ENCODE measurements around the gene TXNDC16.
"Not testable (repeated sequence)": the region's sequence is repeated elsewhere in the genome, so short reads cannot be mapped to it uniquely, and the experiment has no call there.

TXNDC16 gene

GRCh38 chr14:52545584-52546317 is 6.6 kb downstream of the TXNDC16 start:
- DNase-seq (ENCODE audit: low read depth): no peak

GRCh38 chr14:52538623-52539022 is 13.7 kb downstream of the TXNDC16 start:
- DNase-seq (ENCODE audit: low read depth): no peak

GRCh38 chr14:52536269-52536668 is 16.0 kb downstream of the TXNDC16 start:
- no peak for DNase-seq (ENCODE audit: low read depth)

GRCh38 chr14:52531481-52531880 is 20.8 kb downstream of the TXNDC16 start:
- no peak for DNase-seq (ENCODE audit: low read depth)

GRCh38 chr14:52527052-52527451 is 25.3 kb downstream of the TXNDC16 start:
- no peak for DNase-seq (ENCODE audit: low read depth)

GRCh38 chr14:52522581-52523345 is 29.5 kb downstream of the TXNDC16 start:
- DNase-seq (ENCODE audit: low read depth): no peak

- DNase-seq (ENCODE audit: low read depth): no peak
These were observed 30.3 kb downstream of the TXNDC16 start for GRCh38 chr14:52522033-52522432.

GRCh38 chr14:52514046-52514811 is 38.1 kb downstream of the TXNDC16 start:
- no peak for DNase-seq (ENCODE audit: low read depth)

- DNase-seq (ENCODE audit: low read depth): no peak
These were observed 39.1 kb downstream of the TXNDC16 start for GRCh38 chr14:52513249-52513648.

GRCh38 chr14:52494444-52494843 is 57.9 kb downstream of the TXNDC16 start:
- DNase-seq (ENCODE audit: low read depth): no peak

- no peak for DNase-seq (ENCODE audit: low read depth)
These were observed 66.8 kb downstream of the TXNDC16 start for GRCh38 chr14:52485350-52485960.

GRCh38 chr14:52481864-52482263 is 70.4 kb downstream of the TXNDC16 start:
- DNase-seq (ENCODE audit: low read depth): no peak

- no peak for DNase-seq (ENCODE audit: low read depth)
These were observed 78.7 kb downstream of the TXNDC16 start for GRCh38 chr14:52473557-52473956.

- DNase-seq (ENCODE audit: low read depth): no peak
These were observed 79.6 kb downstream of the TXNDC16 start for GRCh38 chr14:52472728-52473127.

- not testable (repeated sequence) for DNase-seq (ENCODE audit: low read depth)
These were observed 80.1 kb downstream of the TXNDC16 start for GRCh38 chr14:52472251-52472650.

GRCh38 chr14:52467515-52468266 is 84.6 kb downstream of the TXNDC16 start:
- DNase-seq (ENCODE audit: low read depth): no peak

GRCh38 chr14:52464175-52464574 is 88.1 kb downstream of the TXNDC16 start:
- no peak for DNase-seq (ENCODE audit: low read depth)

- DNase-seq (ENCODE audit: low read depth): no peak
These were observed 88.9 kb downstream of the TXNDC16 start for GRCh38 chr14:52463375-52463774.

GRCh38 chr14:52461721-52462120 is 90.6 kb downstream of the TXNDC16 start:
- no peak for DNase-seq (ENCODE audit: low read depth)

- no peak for DNase-seq (ENCODE audit: low read depth)
These were observed 93.6 kb downstream of the TXNDC16 start for GRCh38 chr14:52458721-52459085.

- DNase-seq (ENCODE audit: low read depth): no peak
These were observed 94.9 kb downstream of the TXNDC16 start for GRCh38 chr14:52457411-52457810.
